Keratinocyte (primary cell): ENCODE results near the gene ST8SIA1.

Experiments used
- EZH2 ChIP-seq: IDR thresholded peaks from one replicate; pipeline ENCODE4 v1.6.1; 2012; ENCODE audit warnings: inconsistent platforms, mild to moderate bottlenecking, low read length, moderate library complexity
- TF ChIP-seq, protein P1 (sequence below), 3 experiments: IDR thresholded peaks in 1 of 3; conservative IDR thresholded peaks in 1 of 3; optimal IDR thresholded peaks in 1 of 3; 2 replicates in 2 of 3; 3 replicates in 1 of 3; pipeline versions ENCODE3 to v1.5.1; 2011; ENCODE audit warnings: low read length in 3 of 3, mild to moderate bottlenecking in 3 of 3, moderate library complexity in 2 of 3, control low read depth in 1 of 3, inconsistent platforms in 1 of 3; ENCODE audit not compliant: insufficient read depth in 2 of 3; ENCODE audit errors: extremely low read depth in 1 of 3

DNA sequence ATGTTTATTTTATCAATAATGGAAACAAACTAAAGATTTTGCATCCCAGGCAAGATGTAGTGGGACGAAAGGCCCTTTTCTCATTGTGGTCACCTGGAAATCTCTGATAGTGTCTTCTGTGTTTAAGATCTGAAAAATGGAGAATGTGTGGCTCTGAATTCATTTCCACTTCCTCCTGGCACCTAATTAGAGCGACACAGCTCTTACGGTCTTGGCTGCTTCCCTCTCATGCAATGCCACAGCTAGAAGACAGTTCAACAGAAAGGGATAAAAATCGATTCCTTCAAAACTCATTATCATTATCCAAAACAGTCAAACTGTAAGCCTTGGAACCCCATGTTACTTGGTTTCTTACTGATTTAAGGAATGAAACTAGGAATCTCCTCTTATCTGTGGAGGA, 9.3 kb downstream of the ST8SIA1 start:
- TF ChIP-seq, protein P1, sequence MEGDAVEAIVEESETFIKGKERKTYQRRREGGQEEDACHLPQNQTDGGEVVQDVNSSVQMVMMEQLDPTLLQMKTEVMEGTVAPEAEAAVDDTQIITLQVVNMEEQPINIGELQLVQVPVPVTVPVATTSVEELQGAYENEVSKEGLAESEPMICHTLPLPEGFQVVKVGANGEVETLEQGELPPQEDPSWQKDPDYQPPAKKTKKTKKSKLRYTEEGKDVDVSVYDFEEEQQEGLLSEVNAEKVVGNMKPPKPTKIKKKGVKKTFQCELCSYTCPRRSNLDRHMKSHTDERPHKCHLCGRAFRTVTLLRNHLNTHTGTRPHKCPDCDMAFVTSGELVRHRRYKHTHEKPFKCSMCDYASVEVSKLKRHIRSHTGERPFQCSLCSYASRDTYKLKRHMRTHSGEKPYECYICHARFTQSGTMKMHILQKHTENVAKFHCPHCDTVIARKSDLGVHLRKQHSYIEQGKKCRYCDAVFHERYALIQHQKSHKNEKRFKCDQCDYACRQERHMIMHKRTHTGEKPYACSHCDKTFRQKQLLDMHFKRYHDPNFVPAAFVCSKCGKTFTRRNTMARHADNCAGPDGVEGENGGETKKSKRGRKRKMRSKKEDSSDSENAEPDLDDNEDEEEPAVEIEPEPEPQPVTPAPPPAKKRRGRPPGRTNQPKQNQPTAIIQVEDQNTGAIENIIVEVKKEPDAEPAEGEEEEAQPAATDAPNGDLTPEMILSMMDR (optimal IDR thresholded peaks at IDR 0.05 in 1 of 3, IDR thresholded peaks at IDR 0.05 in 1 of 3, conservative IDR thresholded peaks at IDR 0.05 in 1 of 3; ENCODE audit: extremely low read depth in 1 of 3, insufficient read depth in 2 of 3, low read length in 3 of 3), result no peak
- TF ChIP-seq EZH2, result no peak
